Stimulated activated CD4-positive, alpha-beta T cell treated with anti-CD3 and anti-CD28 coated beads, TNF-alpha, amount 100 ng/mL, for 24 hours (primary cell): Measurements from ENCODE around the gene ATP1A4.
"Not testable (repeated sequence)": the region's sequence is repeated elsewhere in the genome, so short reads cannot be mapped to it uniquely, and the experiment has no call there.

Source experiments
- DNase-seq, 3 experiments: peaks; one replicate each; pipeline ENCODE4 v3.0.0-alpha.2; 2020; ENCODE audit warnings: low read depth in 3 of 3

The ATP1A4 gene

DNA sequence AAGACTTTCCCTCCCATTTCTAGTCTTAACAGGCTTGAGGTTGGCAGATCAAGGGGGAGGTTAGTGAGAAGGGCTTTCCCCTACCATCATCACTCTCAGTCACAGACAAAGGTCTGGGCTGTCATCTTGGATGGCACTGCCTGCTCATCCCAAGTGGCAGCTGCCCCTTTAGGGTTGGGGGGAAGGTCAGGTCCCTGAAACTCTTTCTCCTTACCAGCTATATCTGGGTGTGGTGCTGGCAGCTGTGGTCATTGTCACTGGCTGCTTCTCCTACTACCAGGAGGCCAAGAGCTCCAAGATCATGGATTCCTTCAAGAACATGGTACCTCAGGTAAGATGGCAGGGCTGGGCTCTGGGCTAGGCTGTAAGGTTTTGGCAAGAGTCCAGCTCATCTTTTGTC lies 27.7 kb upstream of the ATP1A4 start:
- no peak for DNase-seq

DNA sequence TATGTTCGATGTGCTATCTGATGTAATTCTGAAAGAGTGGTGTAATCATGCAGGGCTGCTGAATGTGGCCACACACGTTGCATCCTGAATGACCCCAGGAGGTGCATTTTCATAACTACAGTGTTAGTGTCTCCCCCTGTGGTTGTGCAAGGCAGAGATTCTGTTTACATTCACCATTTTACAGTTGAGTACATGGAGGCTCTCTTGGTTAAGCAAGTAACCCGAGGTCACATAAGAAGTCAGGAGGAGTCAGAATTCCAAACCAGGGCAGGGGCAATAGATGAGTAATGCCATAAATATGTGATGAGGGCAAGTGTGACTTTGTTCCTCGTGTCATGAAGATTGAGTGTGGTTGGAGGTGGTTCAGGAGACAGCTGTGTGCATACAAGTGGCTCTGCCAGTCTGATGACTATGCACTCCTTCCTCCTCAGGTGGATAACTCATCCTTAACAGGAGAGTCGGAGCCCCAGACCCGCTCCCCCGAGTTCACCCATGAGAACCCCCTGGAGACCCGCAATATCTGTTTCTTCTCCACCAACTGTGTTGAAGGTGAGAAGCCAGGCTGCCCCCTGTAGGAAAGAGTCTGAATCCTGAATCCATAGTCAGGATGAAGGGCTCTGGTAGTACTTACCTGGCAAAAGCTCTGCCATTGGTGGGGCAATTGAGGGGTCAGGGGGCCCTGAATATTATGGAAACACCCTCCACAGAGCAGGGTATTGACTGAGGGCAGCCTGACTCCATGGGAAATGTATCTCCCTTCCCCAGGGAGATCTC lies 26.5 kb upstream of the ATP1A4 start:
- no peak for DNase-seq

GRCh38 chr1:160125746-160126145 lies 25.7 kb upstream of the ATP1A4 start:
- DNase-seq: no peak

DNA sequence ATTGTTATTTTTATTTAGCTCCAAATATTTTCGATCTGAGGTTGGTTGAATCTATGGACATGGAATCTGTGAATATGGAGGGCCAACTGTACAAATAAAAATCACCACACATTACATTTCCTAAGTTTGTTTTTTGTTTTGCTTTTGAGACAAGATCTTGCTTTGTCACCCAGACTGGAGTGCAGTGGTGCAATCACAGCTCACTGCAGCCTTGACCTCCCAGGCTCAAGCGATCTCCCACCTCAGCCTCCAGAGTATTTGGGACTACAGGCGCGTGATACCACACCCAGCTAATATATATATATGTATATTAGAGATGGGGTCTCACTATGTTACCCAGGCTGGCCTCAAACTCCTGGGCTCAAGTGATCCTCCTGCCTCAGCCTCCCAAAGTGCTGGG lies 25.1 kb upstream of the ATP1A4 start:
- not testable (repeated sequence) for DNase-seq

- DNase-seq: no peak
These were observed 24.0 kb upstream of the ATP1A4 start for GRCh38 chr1:160127381-160127780.

GRCh38 chr1:160127865-160128523 lies 23.4 kb upstream of the ATP1A4 start:
- DNase-seq: no peak

DNA sequence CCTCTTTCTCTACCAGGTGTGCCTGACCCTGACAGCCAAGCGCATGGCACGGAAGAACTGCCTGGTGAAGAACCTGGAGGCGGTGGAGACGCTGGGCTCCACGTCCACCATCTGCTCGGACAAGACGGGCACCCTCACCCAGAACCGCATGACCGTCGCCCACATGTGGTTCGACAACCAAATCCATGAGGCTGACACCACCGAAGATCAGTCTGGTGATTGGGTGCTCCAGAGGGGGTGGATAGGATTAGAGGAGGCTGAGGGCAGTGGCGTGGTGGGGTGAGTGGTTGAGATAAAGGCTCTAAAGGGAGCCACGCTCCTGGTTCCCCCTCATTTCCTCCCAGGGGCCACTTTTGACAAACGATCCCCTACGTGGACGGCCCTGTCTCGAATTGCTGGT lies 22.8 kb upstream of the ATP1A4 start:
- no peak for DNase-seq

GRCh38 chr1:160129046-160129445 lies 22.4 kb upstream of the ATP1A4 start:
- no peak for DNase-seq

GRCh38 chr1:160129558-160129957 lies 21.8 kb upstream of the ATP1A4 start:
- no peak for DNase-seq

DNA sequence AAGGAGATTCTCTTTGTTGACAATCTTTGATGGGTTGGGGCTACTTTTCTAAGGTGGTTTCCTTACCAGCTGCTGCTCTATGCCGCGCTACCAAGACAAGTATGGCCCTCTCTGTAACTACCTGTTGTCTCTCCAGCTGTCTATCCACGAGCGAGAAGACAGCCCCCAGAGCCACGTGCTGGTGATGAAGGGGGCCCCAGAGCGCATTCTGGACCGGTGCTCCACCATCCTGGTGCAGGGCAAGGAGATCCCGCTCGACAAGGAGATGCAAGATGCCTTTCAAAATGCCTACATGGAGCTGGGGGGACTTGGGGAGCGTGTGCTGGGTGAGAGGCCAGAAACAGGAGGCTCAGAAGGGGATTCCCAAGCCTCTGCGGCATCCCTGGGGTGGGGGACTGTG lies 21.4 kb upstream of the ATP1A4 start:
- DNase-seq: no peak

- DNase-seq: no peak
These were observed 20.9 kb upstream of the ATP1A4 start for GRCh38 chr1:160130486-160130885.

- DNase-seq: no peak
These were observed 20.5 kb upstream of the ATP1A4 start for GRCh38 chr1:160130939-160131338.

DNA sequence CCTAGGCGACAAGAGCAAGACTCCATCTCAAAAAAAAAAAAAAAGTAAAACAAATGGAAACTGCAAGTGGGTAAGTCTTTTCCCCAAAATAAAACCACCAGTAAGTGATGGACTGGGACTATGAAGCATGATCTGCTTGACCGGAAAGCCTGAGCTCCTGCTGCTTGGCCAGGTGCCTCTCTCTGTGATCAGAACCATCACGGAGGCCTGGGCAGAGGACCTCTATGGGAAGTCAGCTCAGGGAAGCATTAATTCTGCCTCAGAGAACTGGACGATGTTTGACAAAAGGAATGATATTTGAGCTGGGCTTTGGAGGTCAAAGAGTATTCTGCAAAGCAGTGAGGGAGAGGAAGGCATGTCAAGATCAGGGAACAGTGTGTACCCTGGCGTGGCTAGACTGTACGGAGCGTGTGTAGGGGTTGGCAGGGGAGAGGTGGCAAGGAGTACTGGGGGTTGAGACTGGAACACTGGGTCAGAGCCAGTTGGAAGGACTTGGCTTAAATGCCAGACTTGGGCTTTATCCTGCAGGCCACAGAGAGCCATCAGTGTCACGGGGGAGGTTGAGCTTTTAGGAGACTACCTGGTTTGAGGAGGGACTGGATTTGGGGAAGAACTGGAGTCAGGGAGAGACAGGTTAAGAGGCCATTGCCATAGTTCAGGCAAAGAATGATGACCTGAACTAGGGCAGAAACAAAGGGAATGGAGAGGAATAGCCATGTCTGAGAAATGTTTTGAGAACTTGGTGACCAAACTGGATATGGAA lies 19.4 kb upstream of the ATP1A4 start:
- no peak for DNase-seq

DNA sequence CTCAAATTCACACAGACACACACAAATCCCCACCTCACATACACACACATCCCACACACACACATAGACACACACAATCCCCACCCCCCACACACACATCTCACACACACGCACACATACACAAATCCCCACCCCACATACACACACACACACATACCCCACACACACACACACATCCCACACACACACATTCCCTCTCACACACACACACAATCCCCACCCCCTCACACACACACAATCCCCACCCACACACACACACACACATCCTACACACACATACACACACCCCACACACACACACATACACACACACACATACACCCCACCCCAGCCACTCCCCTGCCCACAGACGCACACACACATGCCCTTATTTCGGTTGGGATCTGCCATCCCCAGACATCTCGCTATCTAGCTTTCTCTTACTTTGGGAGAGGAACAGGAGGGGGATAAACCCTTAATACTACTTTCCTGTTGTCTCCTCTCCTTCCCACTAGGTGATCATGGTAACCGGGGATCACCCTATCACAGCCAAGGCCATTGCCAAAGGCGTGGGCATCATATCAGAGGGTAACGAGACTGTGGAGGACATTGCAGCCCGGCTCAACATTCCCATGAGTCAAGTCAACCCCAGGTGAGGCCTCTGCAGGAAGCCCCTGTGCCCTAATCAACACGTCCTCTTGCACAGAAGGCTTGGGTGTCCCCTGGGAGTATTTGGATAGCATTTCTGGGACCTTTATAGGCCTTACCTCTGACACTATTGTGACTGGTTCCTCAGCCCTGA lies 17.2 kb upstream of the ATP1A4 start:
- no peak for DNase-seq

- no peak for DNase-seq
These were observed 16.4 kb upstream of the ATP1A4 start for GRCh38 chr1:160134791-160135572.

- DNase-seq: no peak
These were observed 15.1 kb upstream of the ATP1A4 start for GRCh38 chr1:160136121-160136925.

- no peak for DNase-seq
These were observed 14.5 kb upstream of the ATP1A4 start for GRCh38 chr1:160136926-160137200.

GRCh38 chr1:160137216-160137862 lies 14.1 kb upstream of the ATP1A4 start:
- no peak for DNase-seq

- no peak for DNase-seq
These were observed 11.6 kb upstream of the ATP1A4 start for GRCh38 chr1:160139840-160140239.

DNA sequence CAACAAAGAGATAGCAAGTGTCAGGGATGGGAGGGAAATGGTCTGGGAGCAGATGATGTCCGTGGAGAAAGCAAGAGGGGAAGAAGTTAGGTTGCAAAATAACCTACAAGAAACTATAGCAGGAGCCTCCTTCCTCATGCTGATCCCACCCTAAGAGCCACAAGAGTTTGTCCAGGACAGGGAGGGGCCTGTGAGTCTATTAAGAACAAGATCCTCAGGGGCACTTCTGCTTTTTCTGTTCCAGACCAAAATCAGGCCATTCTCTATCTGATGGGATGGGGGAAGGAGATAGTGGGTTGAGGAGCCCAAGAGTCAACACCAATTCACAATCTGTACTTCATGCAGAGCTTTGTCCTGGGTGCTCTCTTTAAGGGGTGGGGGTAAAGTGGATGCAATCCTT lies 7.7 kb upstream of the ATP1A4 start:
- no peak for DNase-seq
